ENCODE measurements around the gene DNM2. TPM values are rescaled to one million over a fixed set of nuclear protein-coding genes. Genes with fewer than 3 reads are reported as not detected.
A peak's percentile ranks its signal among the peaks of the same experiment; 100 is the strongest.

DNM2 gene
- total and polyA plus RNA-seq, 2 of the 13 experiments (the other 11 are each of a cell fraction or from before 2014, with no cell fraction given) = 41.7 to 59.8 TPM

GRCh38 chr19:10748927-10749434, 31.1 kb downstream of the DNM2 start (continued):
- TF ChIP-seq GFI1 (CRISPR knock-in tag; IDR thresholded peaks at IDR 0.05; ENCODE audit: borderline replicate concordance) (no peak), CHD2 (IDR thresholded peaks at IDR 0.05; ENCODE audit: low read depth, low read length) (no peak), ZNF713 (CRISPR knock-in tag; IDR thresholded peaks at IDR 0.05) (no peak), CCAR2 (optimal IDR thresholded peaks at IDR 0.05; ENCODE audit: low read depth, low read length) (no peak), ARID2 (CRISPR knock-in tag; IDR thresholded peaks at IDR 0.05; ENCODE audit: borderline replicate concordance) (no peak), HDAC2 (CRISPR knock-in tag; IDR thresholded peaks at IDR 0.05) (peak; percentile 36; the same call in 1 of the 2 replicates), ZNF556 (CRISPR knock-in tag; IDR thresholded peaks at IDR 0.05; ENCODE audit: borderline replicate concordance) (no peak; the same call in 1 of the 2 replicates), ZSCAN9 (CRISPR knock-in tag; IDR thresholded peaks at IDR 0.05; ENCODE audit: borderline replicate concordance) (no peak), ZBTB7B (CRISPR knock-in tag; IDR thresholded peaks at IDR 0.05) (0 out of 2 replicates have a peak, but pooled peaks have one; percentile 62), ZNF766 (CRISPR knock-in tag; IDR thresholded peaks at IDR 0.05; ENCODE audit: borderline replicate concordance) (0 out of 2 replicates have a peak, but pooled peaks have one; percentile 31), MTF1 (CRISPR knock-in tag; IDR thresholded peaks at IDR 0.05) (no peak), TBX3 (IDR thresholded peaks at IDR 0.05; ENCODE audit: borderline replicate concordance) (peak; percentile 14; the same call in 1 of the 2 replicates), ZMYM4 (CRISPR knock-in tag; IDR thresholded peaks at IDR 0.05) (no peak), FOSL1 (CRISPR knock-in tag; IDR thresholded peaks at IDR 0.05; ENCODE audit: borderline replicate concordance) (peak; percentile 79), NRL (CRISPR knock-in tag; IDR thresholded peaks at IDR 0.05; ENCODE audit: borderline replicate concordance) (no peak), ERF (CRISPR knock-in tag; IDR thresholded peaks at IDR 0.05) (peak; percentile 80; the same call in 1 of the 2 replicates), ZFP41 (CRISPR knock-in tag; IDR thresholded peaks at IDR 0.05; ENCODE audit: borderline replicate concordance) (no peak), ZNF496 (CRISPR knock-in tag; IDR thresholded peaks at IDR 0.05; ENCODE audit: insufficient replicate concordance) (no peak), U2AF1 (optimal IDR thresholded peaks at IDR 0.05; ENCODE audit: low read depth, low read length) (no peak), NCOA2 (CRISPR knock-in tag; IDR thresholded peaks at IDR 0.05) (no peak; the same call in 1 of the 2 replicates)
- TF ChIP-seq, protein P1, sequence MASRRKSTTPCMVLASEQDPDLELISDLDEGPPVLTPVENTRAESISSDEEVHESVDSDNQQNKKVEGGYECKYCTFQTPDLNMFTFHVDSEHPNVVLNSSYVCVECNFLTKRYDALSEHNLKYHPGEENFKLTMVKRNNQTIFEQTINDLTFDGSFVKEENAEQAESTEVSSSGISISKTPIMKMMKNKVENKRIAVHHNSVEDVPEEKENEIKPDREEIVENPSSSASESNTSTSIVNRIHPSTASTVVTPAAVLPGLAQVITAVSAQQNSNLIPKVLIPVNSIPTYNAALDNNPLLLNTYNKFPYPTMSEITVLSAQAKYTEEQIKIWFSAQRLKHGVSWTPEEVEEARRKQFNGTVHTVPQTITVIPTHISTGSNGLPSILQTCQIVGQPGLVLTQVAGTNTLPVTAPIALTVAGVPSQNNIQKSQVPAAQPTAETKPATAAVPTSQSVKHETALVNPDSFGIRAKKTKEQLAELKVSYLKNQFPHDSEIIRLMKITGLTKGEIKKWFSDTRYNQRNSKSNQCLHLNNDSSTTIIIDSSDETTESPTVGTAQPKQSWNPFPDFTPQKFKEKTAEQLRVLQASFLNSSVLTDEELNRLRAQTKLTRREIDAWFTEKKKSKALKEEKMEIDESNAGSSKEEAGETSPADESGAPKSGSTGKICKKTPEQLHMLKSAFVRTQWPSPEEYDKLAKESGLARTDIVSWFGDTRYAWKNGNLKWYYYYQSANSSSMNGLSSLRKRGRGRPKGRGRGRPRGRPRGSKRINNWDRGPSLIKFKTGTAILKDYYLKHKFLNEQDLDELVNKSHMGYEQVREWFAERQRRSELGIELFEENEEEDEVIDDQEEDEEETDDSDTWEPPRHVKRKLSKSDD (CRISPR knock-in tag; IDR thresholded peaks at IDR 0.05; ENCODE audit: low read depth) = no peak
- TF ChIP-seq, protein P2, sequence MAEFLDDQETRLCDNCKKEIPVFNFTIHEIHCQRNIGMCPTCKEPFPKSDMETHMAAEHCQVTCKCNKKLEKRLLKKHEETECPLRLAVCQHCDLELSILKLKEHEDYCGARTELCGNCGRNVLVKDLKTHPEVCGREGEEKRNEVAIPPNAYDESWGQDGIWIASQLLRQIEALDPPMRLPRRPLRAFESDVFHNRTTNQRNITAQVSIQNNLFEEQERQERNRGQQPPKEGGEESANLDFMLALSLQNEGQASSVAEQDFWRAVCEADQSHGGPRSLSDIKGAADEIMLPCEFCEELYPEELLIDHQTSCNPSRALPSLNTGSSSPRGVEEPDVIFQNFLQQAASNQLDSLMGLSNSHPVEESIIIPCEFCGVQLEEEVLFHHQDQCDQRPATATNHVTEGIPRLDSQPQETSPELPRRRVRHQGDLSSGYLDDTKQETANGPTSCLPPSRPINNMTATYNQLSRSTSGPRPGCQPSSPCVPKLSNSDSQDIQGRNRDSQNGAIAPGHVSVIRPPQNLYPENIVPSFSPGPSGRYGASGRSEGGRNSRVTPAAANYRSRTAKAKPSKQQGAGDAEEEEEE (CRISPR knock-in tag; IDR thresholded peaks at IDR 0.05; ENCODE audit: borderline replicate concordance) = no peak
- TF ChIP-seq, protein P3, sequence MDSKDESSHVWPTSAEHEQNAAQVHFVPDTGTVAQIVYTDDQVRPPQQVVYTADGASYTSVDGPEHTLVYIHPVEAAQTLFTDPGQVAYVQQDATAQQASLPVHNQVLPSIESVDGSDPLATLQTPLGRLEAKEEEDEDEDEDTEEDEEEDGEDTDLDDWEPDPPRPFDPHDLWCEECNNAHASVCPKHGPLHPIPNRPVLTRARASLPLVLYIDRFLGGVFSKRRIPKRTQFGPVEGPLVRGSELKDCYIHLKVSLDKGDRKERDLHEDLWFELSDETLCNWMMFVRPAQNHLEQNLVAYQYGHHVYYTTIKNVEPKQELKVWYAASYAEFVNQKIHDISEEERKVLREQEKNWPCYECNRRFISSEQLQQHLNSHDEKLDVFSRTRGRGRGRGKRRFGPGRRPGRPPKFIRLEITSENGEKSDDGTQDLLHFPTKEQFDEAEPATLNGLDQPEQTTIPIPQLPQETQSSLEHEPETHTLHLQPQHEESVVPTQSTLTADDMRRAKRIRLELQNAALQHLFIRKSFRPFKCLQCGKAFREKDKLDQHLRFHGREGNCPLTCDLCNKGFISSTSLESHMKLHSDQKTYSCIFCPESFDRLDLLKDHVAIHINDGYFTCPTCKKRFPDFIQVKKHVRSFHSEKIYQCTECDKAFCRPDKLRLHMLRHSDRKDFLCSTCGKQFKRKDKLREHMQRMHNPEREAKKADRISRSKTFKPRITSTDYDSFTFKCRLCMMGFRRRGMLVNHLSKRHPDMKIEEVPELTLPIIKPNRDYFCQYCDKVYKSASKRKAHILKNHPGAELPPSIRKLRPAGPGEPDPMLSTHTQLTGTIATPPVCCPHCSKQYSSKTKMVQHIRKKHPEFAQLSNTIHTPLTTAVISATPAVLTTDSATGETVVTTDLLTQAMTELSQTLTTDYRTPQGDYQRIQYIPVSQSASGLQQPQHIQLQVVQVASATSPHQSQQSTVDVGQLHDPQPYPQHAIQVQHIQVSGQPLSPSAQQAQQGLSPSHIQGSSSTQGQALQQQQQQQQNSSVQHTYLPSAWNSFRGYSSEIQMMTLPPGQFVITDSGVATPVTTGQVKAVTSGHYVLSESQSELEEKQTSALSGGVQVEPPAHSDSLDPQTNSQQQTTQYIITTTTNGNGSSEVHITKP (CRISPR knock-in tag; IDR thresholded peaks at IDR 0.05; ENCODE audit: low read depth) = peak; percentile 65; the same call in 1 of the 2 replicates

Data from HepG2 (cell line).